NCI-H2107 (cell line): ENCODE measurements around the gene CDC42BPG.
A peak's percentile ranks its signal among the peaks of the same experiment; 100 is the strongest.
"Not testable (repeated sequence)": the region's sequence is repeated elsewhere in the genome, so short reads cannot be mapped to it uniquely, and the experiment has no call there.

Experiments
- DNase-seq: peaks from one replicate; lab custom pipeline; 2025; lab: John Stamatoyannopoulos, UW

Gene CDC42BPG

DNA sequence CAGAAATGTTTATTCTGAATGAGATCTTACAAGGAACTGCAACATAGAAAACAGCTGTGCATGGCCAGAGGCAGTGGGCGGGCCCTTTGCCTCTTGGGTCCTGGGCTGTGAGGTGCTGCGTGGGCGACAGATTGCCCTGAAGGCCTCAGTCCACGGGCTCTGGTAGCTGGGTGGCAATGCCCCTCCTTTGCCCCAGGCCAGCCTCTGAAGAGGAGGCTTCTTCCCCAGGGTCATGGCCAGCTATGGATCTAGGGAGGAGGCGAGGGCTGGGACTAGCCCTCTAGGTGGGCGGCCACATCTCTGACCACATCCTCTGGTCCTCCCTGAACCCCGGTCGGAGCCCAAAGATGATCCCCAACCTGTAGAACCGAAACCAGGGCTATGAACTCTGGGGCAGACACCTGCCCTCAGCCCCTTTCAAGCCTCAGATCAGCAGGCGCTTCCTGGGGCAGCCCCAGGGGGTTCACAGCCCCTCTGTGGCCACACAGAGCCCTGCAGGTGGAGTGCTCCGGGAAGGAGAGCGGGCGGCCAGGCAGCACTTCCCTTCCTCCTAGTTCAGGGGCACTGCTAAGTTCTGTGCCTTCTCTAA, 6.6 kb upstream of the CDC42BPG start:
- DNase-seq = no peak

DNA sequence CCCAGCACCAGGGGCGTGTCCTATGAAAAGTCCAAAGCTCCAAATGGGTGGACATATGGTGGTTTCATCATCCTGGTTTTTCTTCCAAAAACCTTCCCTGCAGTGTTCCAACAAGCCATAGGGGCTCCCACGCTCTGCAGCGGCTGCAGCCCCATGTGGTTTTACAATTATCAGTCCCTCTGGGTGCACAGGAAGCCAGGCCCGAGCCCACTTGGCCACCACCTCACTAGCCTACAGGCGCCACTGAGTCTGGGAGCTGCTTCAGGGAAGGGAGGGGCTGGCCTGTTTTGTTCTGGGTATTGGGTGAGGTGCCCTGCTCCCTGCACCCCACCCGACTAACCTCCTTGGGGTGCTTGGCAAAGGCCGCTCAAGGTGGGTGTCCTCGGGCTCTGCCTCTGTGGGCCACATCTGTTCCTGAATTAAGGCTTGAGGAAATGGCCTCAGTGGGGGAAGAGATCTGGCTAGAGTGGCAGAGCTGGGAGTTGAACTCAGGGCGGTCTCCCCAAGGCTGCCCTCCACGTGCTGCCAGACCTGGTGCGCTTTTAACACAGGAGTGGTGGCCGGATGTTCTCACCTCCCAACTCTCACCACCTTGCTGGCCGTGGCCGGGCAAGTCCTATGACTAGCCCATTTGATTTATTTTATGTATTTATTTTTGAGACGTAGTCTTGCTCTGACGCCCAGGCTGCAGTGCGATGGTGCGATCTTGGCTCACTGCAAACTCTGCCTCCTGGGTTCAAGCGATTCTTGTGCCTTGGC, 5.3 kb upstream of the CDC42BPG start:
- no peak for DNase-seq

DNA sequence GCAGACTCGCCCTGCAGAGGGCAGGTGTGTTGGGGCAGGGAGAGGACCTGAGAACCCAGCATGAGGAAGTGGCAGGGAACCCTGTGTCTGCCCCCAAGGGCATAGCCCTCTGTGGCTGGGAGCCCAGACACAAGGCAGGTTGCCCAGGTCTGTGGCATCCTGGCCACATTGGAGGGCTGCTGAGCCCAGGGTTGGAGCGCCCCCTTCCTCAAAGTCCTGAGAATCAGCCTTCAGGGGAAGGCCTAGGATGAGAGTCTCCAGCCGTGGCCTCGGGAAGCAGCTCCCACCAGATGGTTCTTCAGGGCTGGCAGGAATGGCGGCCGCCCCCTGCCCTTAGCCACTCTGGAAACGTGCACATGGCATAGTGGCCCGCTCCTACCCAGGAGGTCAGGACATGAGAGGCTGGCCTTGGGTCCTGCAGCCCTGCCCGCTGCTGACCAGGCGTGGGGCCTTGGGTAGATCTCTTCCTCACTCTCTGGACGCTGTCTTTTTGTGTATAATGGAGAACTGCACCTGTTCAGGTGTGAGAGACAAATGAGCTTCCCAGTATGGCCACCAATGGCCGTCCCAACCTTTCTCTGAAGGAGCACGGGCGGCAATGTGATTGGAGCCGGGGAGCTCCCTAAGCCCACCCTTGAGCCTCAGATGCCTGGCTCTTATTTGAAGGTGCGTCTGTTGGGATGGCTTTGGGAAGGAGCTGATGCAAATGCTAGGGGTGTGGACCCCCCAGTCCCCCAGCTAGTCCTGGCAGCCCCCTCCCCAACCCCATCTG, 4.6 kb upstream of the CDC42BPG start:
- no peak for DNase-seq

DNA sequence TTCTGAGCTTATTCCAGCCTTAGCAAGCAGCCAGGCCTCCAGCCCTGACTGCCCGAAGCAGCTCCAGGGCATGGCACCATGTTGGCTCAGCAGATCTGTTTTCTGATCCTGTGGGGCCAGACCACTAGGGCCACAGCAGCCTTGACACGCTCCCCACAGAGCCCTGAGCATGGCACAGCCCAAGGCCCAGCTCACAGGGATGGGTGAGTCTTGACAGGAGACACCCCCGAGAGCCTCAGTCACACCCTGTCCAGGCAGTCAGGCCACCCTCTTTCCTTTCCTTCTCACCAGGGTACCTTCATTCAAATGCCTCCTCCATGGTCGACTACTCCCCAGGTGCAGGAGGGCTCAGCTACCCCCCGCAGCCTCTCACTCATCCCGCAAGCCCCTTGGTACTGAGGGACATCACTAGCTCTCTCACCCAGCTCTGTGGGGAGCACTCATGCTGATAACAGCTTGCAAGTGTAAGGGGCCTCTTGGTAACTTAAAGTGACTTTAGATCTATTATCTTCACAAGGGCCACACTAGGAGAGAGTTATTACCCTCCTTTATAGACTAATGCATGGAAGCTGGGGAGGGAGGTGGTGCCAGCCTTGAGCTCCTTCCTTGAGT, 3.9 kb upstream of the CDC42BPG start:
- DNase-seq = no peak

DNA sequence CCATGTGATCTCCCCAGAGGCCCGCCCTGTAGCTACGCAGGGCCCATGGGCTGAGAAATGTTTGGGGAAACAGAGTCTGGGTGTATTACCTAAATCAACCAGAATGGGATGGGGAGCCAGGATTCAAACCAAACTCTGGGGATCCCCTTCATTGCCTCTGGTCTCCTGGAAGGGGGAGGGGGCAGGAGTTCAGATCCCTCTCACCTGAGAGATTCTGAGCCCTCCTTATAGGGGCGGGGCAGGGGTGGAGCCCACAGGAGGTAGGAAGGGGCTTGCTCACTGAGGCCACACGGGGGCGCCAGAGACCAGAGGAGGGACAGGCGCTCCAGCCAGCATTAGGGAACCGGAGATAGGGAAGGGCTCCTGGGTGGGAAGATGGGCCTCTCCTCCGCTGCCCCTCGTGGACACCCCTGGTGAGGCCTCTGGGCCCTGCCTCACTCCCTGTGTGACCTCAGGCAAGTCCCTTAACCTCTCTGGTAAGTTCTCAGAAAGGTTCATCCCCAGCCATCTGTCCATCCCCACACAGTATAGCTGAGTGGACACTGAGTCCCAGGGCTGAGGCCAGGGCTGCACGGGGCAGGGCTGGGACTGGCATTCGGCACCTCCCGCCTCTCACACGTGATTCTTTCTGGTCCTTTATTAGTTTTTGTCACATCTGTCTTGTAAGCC, 2.7 kb upstream of the CDC42BPG start:
- peak; percentile 80 for DNase-seq

DNA sequence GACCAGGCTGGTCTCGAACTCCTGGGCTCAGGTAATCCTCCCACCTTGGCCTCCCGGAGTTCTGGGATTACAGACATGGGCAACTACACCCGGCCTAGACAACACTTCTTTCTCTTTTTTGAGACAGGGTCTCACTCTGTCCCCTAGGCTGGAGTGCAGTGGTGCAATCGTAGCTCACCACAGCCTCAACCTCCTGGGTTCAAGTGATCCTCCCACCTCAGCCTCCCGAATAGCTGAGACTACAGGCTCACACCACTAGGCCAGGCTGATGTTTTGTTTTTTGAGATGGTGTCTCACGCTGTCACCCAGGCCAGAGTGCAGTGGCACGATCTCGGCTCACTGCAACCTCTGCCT, 1.3 kb upstream of the CDC42BPG start:
- not testable (repeated sequence) for DNase-seq

DNA sequence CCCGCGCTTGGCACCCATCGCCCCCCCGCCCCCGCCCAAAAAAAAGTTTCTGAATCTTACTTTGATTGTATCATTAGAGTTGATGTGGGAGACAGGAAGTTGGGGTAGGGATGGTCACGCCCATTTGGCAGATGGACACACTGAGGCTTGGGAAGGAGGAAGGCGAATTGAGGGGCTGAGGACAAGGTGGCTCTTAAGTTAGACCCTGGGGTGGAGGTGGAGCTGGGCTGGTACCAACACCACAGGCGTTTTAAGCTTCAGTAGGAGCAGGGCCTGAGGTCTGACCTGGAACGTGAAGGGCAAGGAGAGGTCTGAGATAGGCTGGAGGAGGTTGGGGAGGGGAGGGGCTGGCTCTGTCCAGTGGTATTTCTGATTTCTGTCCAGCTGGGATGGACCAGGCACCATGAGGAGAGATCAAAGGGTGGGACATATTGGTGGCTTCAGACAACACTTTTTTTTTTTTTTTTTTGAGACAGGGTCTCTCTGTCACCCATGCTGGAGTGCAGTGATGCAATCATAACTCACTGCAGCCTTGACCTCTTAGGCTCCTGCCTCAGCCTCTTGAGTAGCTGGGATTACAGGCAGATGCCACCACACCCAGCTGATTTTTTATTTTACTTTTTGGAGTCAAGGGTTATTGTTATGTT, 799 bp upstream of the CDC42BPG start:
- DNase-seq = no peak

DNA sequence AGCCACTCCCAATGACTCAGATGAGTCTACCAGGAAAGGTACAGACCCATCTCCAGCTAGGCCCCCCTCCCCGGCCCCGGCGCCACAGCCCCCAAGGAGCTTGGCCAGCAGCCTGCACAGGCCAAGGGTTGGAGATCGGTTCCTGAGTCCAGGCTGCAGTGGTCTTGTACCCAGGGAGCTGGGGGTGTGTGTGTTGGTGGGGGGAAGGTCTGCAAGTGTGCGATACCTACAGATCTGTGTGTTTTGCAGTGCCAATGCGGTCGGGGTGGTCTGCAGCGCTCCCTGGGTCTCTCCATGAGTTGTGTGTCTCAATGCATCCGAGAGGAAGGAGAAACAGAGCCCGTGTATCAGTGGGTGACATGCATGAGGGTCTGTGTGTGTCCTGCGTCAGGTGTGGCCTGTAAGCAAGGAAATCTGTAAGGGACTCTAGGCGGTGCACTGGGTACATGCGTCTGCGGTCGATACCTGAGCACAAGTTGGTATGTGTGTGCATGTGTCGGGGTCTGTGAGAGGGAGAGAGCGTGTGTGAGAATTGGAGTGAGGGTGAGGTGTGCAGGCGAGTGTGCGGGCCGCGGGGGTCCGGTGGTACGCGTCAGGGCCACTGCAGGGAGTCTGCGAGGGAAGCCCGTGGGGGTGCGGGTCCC, 645 bp downstream of the CDC42BPG start:
- DNase-seq = no peak

DNA sequence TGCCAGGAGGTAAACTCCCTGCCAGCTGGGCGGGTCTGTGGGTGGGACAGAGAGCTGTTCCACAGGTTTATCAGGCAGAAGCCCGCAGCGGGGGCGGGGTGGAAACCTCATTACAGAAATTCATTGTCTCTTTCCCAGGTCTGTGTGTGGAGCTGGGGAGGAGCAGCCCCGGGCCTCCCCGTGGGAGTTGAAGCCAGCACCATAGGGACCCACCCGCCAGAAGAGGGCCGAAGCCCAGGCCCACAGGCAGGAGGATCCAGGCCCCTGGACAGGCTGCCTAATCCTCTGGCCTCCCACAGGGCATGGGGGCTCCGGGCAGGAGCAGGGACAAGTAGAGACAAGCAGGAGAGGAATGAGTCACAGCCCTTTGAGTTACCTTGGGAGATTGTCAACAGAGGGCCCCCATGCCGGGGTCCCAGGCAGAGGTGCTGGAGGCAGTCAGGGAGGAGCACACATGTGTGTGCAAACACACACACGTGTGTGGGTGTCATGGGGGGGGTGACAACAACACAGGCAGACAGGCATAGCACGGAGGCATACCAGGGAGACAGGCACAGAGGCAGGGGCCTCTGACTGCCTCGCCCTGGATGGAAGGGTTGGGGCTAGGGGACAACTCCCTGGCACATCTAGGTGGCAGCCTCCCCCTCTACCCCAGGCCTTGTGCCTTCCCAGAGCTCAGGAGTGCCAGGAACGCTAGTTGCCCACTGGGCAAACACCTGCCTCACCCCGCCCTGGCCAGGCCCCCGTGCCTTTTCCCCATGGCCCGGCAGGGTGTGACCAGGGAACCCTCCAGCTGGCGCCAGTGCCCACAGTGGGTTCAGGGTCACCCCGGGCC, 1.4 kb downstream of the CDC42BPG start:
- no peak for DNase-seq

DNA sequence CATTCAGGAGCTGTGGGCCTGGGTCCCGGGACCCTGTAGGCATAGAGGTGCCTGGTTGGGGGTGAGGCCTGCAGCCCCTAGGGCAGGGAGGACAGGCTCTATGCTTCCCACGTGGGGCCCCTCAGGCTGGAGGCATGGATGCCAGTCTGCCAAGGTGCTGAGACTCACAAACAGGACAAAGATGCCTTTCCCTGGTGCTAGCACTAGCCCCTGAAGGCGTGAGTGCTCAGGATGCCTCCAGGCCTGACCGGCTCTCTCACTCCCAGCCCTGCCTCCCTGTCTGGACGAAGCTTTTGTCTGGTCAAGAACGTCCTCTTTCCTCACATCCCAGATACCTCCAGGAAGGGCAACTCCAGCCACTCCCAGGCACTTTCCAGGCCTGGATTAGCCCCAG, 2.1 kb downstream of the CDC42BPG start:
- DNase-seq = no peak

DNA sequence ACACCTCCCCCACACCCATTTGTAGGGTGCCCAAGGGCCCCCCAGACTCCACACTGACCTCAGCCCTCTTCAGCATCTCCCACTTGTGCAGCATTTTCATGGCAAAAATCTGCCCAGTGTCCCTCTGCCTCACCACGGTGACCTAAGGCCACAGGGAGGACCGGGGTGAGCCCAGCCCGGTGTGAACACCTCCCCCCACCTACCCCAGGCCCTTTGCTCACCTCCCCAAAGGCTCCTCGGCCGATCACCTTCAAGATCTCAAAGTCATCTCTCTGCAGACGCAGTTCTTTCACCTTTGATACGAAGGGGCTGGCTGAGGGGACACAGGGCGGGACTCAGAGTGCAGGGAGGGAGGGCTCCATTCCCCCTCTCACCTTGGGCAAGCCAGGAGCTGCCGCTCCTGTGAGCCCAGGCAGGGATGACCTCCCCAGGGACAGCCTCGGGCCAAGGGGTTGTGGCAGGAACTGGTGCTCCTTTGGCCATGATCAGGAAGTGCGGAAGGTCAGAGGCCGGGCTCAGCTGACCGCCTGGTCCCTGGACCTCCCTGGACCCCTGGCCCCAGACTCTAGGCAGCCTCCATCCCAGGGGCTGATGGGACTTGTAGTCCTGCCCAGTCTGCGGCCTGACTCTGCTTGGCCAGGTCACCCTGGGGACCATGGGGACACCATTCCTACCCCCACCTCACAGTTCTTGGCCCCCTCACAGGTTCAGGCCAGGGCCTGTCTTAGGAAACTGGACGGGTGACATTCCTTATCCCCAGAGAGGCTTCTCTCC, 2.7 kb downstream of the CDC42BPG start:
- DNase-seq = no peak

DNA sequence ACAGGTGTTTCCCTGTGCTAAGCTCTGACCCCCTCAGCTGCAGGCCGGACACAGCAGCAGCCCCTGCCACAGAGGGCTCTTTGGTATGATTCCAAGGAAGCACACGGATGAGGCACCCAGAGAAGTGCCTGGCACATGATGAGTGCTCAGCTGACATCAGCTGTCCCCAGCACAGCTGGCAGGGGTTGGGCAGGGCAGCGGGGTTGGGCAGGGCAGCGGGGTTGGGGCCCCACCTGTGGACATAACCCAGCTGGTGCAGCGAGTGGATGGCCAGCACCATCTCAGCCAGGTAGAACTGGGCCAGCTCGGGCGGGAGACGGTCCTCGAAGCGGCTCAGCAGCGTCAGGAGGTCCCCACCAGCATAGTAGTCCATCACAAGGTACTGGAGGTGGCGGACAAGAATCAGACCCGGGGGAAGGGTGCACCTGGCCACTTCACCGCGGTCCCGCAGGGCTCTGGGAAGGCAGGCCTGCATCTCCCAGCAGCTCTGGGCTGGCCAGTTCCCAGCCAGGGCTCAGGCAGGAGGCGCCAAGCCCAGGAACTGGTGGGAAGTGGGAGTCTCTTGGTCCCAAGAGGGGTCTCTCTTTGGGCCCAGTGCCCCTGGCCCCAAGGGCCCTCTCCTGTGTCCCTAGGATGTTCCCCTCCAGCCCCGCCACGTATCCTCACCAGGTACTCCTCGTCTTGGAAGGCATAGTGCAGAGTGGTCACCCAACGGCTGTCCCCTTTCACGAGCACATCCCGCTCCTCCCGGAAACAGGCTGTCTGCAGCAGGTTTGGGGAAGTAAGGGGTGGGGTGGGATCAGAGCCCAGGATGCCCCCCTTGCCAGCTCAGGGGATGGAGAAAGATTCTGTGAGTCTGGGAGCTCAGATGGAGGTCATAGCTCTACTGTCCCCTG, 4.3 kb downstream of the CDC42BPG start:
- DNase-seq = no peak

DNA sequence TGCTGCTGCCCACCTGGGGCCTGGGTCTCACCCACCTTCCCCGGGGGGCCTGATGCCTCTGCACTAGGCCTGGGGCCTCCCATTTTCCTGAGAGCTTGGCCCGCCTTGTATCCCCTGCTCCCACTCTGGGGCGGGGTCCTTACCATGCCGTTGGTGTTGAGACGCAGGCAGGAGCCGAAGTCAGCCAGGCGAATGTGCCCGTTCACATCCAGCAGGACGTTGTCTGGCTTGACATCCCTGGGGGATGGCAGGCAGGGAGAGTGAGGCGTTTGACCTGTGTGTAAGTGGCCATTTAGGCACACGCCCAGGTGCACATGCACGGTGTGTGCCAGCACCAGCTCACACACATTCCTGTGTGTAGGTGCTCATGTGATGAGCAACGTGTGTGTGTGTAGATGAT, 5.1 kb downstream of the CDC42BPG start:
- DNase-seq = no peak

DNA sequence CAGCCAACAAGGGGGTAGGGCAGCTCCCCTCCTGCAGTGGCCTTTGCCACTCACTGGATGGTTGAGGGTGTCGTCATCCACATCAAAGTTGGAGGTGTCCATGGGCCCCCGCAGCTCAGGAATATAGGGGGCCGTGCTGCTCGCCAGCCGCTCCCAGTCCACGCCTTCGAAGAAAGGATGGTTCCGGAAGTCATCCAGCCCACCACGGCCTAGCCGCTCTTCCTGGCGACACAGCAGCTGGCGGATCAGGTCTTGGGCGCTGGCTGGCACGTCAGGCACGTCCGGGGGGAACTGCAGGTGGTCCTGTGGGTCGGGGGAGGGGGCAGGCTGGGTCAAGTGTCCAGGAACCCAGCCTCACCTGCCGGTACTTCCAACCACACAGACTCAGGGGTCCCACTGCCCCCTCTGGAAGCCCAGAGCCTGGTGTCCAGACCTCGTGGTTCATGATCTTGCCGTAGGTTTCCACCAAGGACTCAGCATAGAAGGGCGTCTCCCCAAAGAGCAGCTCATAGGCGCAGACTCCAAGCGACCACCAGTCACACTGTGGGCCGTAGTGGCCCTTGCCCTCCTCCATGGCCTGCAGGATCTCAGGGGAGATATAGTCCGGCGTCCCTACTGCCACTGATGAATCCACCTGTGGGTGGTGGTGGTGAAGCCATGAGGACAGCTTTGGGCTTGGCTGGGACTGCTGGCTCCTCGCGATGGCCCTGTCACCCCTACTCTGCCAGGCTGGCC, 5.7 kb downstream of the CDC42BPG start:
- DNase-seq = no peak

DNA sequence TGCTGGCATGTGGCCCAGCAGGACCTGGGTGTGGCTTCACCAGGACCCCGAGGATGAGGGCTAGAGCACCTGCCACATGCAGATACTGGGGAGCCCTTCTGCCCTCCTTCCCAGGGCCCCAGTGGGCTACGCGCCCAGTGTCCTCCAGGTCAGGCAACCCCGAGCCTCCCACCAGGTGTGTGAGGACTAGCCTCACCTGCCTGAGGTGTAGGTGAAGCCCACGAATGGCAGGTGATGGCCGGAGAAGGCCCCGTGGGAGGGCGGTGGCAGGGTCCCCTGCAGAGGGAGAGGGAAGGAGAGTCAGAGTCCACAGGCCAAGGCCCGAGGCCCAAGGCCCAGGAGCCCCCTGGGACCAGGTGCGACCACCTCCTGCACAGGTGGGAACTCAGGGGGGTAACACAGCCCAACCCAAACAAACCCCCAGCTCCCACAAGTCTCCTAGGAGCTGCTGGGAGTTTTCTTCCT, 6.5 kb downstream of the CDC42BPG start:
- DNase-seq = no peak

DNA sequence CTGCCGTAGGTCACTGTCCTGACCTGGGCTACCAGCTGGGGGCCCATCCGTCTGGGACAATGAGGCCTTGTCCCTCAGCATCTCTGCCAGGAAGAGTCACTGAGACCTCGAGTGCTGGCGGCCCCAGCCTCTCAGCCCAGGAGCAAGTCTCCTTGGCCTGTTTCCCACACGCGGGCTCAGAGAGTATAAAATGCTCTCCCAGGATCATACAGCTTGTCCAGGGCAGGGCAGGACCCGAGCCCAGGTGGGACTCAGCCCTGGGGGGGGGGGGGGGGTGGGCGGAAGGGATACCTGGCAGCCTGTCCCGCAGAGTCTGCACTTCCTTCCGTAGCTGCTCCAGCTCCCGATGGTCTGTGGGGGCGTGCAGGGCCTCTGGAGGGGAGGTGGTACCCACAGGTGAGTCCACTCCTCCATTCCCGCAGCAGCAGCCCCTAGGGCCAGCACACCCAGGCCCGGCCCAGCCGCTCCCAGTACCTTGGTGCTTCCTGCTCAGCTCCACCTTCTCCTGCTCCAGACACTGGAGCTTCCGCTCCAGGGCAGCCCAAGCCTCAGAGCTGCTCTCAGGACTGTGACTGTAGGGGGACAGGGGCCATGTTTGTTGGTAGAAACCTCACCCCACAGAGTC, 7.9 kb downstream of the CDC42BPG start:
- DNase-seq = no peak
